K562 (cell line): Measurements from ENCODE around the gene PRKAR1B. TPM values are rescaled to one million over a fixed set of nuclear protein-coding genes. Genes with fewer than 3 reads are reported as not detected.

ENCODE experiments used
- ARID2 ChIP-seq: fragments of 450-650 bp; IDR thresholded peaks from 2 replicates; pipeline ENCODE4 v1.6.1; 2017; ENCODE audit warnings: antibody characterized with exemption, mild to moderate bottlenecking
- ARID3B ChIP-seq: fragments of 250-450 bp; sonication (Bioruptor Pico); IDR thresholded peaks from 2 replicates; pipeline ENCODE4 v1.4.0; 2020; ENCODE audit warnings: borderline replicate concordance
- CC2D1A ChIP-seq: fragments of 450-650 bp; IDR thresholded peaks from 2 replicates; pipeline ENCODE4 v1.6.1; 2017; ENCODE audit warnings: mild to moderate bottlenecking
- CXXC5 ChIP-seq: fragments of 250-450 bp; sonication (Bioruptor Pico); IDR thresholded peaks from 2 replicates; pipeline ENCODE4 v1.8.0; 2022; ENCODE audit warnings: inconsistent platforms, mild to moderate bottlenecking, moderate library complexity
- EP400 ChIP-seq: fragments of 450-650 bp; IDR thresholded peaks from 2 replicates; pipeline ENCODE4 v1.6.1; 2017; ENCODE audit warnings: antibody characterized with exemption, mild to moderate bottlenecking, moderate library complexity
- HCFC1 ChIP-seq: IDR thresholded peaks from 2 replicates; pipeline ENCODE4 v1.6.1; 2012; ENCODE audit warnings: low read depth, low read length, improper control_type of control experiment
- KLF13 ChIP-seq: fragments of 450-650 bp; IDR thresholded peaks from 2 replicates; pipeline ENCODE4 v1.6.1; 2016; ENCODE audit warnings: missing genetic modification characterization, low read depth, mild to moderate bottlenecking, missing compliant biosample characterization, moderate library complexity, borderline replicate concordance
- NFXL1 ChIP-seq: fragments of 450-650 bp; formaldehyde crosslinking; IDR thresholded peaks from 2 replicates; pipeline ENCODE4 v1.4.0; 2021; ENCODE audit warnings: mild to moderate bottlenecking
- NKRF ChIP-seq: fragments of 450-650 bp; IDR thresholded peaks from 2 replicates; pipeline ENCODE4 v1.6.1; 2016; ENCODE audit warnings: borderline replicate concordance
- PHF8 ChIP-seq: fragments of 200-600 bp; sonication (generic); IDR thresholded peaks from 2 replicates; pipeline ENCODE4 v1.6.1; 2012; ENCODE audit warnings: mixed run types, mild to moderate bottlenecking, inconsistent platforms, low read length, moderate library complexity, borderline replicate concordance
- REST ChIP-seq, 2 experiments: fragments of 450-650 bp; formaldehyde crosslinking in 1 of 2; IDR thresholded peaks; 2 replicates each; pipeline versions ENCODE4 v1.4.0 to v1.6.1; 2014 to 2020; ENCODE audit warnings: mild to moderate bottlenecking in 2 of 2, borderline replicate concordance in 1 of 2, low read depth in 1 of 2
- SMAD3 ChIP-seq: fragments of 450-650 bp; formaldehyde crosslinking; conservative IDR thresholded peaks from 2 replicates; pipeline ENCODE4 v1.4.0; 2020; ENCODE audit warnings: mild to moderate bottlenecking
- VEZF1 ChIP-seq: fragments of 200-800 bp; sonication (Bioruptor generic); IDR thresholded peaks from 2 replicates; pipeline ENCODE4 v1.6.1; 2017; ENCODE audit warnings: missing genetic modification characterization, missing compliant biosample characterization
- ZFX ChIP-seq: sonication (generic); formaldehyde crosslinking; IDR thresholded peaks from 2 replicates; pipeline ENCODE4 v1.8.0; 2022; ENCODE audit warnings: mild to moderate bottlenecking, missing genetic modification reagents, moderate library complexity
- polyA plus RNA-seq, 8 experiments: library from polyadenylated mRNA; depleted of rRNA in 4 of 8; stranded (reverse) in 5 of 8; unstranded in 3 of 8; fragments of >200 nt; fragmentation: Nextera tagmentation in 2 of 8; fragmentation: Illumina TruSeq in 1 of 8; extraction: Ambion mirVana in 2 of 8; extraction: Trizol in 1 of 8; gene quantifications; 2 replicates each; pipeline versions ENCODE4 v1.2.1 to v1.2.3, GENCODE V29; 2011 to 2014; ENCODE audit warnings: inconsistent platforms in 1 of 8, missing spikeins in 1 of 8
- total RNA-seq, 7 experiments: library from RNA; depleted of rRNA in 6 of 7; stranded (reverse); fragments of >200 nt in 6 of 7; fragmentation: Illumina TruSeq in 2 of 7; extraction: Trizol in 2 of 7; gene quantifications; 2 replicates each; pipeline versions ENCODE4 v1.2.1 to v1.2.3, GENCODE V29; 2011 to 2021; ENCODE audit warnings: low replicate concordance in 1 of 7

PRKAR1B gene
- total and polyA plus RNA-seq, 9 of the 15 experiments (the other 6 are each of a cell fraction or from before 2014, with no cell fraction given) = 0.99 to 30.5 (median 12.7) TPM

GRCh38 chr7:636396-636795, 90.7 kb downstream of the PRKAR1B start (continued):
- TF ChIP-seq NKRF (peak; percentile 13; the same call in 1 of the 2 replicates), SMAD3 (CRISPR knock-in tag) (no peak), ZFX (CRISPR knock-in tag) (no peak), EP400 (peak; percentile 40; the same call in 1 of the 2 replicates), HCFC1 (no peak), KLF13 (tag) (peak; percentile 62; the same call in 1 of the 2 replicates), CXXC5 (CRISPR knock-in tag) (peak; percentile 59), VEZF1 (CRISPR knock-in tag) (peak; percentile 60), REST (IDR thresholded peaks at IDR 0.05; ENCODE audit: borderline replicate concordance) (peak; percentile 92), REST (CRISPR knock-in tag; IDR thresholded peaks at IDR 0.05; ENCODE audit: low read depth) (no peak), CC2D1A (peak; percentile 78), ARID2 (peak; percentile 88), ARID3B (CRISPR knock-in tag) (no peak), NFXL1 (CRISPR knock-in tag) (no peak), PHF8 (peak; percentile 6; the same call in 1 of the 2 replicates)
